ENCODE results near the gene CSNK2A3.
A peak's percentile ranks its signal among the peaks of the same experiment; 100 is the strongest.
"Not testable (repeated sequence)": the region's sequence is repeated elsewhere in the genome, so short reads cannot be mapped to it uniquely, and the experiment has no call there.

CSNK2A3 gene

DNA sequence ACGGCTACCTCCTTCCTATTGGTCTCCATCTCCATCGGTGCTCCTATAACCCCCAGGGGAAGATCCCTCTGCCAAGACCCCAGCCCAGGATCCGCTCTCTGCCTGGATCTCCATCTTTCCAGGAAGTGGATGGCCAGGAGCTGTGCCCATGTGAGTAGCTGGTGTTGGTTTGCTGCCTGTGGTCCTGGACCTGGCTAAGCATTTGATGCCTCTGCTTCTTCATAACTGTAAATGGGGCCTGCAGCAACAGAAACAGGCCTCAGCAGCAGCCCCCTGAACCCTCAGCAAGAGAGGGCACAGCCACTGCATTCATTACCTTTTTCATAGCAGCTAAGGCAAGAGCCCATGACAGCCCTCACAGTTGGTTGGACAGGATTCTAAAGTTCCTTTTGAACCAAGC lies 26.6 kb upstream of the CSNK2A3 start:
- no peak for DNase-seq (ENCODE audit: low spot score)

DNA sequence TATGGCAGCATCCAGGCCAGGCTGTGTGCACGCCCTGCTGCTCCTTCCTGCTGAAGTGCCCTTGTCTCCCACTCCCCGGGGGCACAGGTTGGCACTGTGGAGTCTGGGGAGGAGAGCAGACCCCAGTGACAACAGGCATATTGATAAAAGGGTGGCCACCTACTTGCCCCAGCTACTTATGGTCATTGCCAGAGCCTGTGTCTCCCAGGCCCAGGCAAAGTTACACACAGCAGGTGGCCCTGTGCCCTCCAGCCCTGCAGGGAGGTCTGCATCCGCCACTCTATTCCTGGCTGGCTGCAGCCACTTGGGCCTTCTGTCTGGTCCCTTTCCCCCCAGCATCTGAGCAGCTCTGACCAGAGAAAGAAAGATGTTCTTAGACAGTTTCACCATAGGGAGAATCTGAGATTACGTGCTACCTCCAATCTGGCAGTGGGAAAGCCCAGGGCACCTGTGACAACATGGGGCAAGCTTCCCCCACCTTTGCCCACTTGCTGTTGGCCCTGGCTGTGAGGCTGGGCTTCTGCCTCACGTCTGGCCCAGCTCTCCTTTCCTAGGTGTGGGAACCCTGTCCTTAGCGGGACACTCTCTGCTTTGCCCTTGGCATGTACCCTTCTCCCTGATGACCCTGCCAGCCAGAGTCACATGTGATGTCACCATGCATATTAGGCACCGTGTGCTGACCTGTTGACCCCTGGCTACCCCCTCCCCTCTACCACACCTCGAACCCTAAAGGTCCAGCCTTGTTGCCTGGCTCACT lies 25.3 kb upstream of the CSNK2A3 start:
- no peak for DNase-seq (ENCODE audit: low spot score)

DNA sequence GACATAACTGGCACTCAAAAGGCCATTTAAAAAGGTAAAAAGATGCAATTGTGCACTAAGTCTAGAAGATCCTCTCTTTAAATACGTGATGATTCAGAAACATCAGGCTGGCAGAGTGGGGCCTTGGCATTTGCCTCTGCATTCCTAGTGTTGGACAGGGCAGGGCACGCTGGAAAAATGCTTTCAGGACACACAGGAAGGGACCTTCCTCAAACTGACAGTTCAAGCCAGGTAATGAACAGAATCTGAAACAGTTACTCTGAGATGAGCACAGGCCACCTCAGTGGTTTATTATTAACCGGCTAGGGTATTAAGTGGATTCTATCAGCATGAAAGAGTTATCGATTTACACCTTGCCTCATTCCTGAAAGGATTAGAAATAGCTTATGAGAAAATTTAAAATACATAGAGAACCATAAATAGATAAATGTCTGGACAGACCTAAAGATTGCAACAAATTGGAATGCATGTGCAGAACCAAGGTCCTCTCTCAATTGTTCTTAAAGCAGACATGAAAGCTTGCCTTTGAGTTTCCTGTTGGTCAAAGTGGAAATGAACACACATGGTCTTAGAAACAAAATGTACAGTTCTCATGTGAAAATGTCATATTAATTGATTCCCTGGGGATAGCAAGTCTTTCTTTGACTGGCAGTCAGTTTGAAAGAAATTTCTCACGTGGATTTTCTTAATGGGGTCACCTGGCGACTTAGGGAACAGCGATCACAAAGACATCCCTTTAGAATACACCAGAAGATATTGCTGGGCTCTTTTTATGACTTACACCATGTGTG lies 21.5 kb upstream of the CSNK2A3 start:
- DNase-seq (ENCODE audit: low spot score) = no peak

DNA sequence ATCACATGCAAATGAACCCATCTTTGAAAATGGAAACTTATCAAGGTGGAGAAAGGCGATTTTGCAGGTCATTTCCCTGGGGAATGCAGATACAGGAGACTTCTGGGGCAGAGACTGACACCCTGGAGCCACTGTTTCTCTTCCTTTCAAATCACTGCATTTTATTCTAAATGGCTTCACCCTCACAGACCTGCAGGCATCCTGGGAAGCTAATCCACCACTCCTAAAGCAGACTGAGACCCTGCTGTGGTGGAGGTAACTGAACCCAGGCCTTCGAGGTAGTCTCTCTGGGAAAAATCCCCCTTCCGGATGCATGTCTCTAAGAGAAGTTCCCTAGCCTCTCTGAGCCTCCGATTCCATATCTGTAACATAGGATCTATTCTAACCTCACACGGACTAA lies 20.9 kb upstream of the CSNK2A3 start:
- DNase-seq (ENCODE audit: low spot score) = no peak

DNA sequence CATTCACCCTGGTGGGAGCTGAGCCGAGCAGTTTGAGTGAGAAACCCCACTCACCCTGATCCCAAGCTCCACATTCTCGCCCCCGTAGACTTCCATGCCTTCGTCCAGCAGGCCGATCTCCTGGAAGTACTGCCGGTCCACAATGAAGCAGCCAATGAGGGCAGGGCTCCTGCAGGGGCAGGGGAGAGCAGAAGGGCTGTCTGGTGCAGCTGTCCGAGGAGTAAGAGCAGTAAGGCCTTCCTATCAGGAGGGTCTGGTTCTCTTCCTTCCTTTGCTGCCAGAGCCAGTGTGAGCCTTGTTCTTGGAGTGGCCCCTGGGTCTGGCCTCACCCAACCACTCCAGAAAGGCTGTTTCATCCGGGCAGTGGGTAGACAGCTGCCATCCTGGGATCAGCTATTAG lies 19.4 kb upstream of the CSNK2A3 start:
- no peak for DNase-seq (ENCODE audit: low spot score)

DNA sequence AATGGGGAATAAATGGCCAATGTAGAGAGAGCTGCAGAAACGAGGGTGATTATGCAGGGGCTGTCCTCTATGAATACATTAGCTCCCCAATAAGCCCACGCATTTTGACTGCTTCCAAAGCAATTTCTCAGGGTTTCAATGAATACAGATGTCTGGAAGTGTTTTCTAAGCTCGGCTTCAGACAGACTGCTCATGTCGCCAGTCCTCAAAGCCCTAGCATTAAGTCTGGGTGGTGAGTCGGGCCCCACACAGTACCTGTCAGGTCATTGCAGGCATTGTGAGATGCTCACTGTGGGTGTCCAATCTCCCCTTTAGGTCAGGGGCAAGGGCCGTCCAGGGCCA lies 17.9 kb upstream of the CSNK2A3 start:
- DNase-seq (ENCODE audit: low spot score) = no peak

DNA sequence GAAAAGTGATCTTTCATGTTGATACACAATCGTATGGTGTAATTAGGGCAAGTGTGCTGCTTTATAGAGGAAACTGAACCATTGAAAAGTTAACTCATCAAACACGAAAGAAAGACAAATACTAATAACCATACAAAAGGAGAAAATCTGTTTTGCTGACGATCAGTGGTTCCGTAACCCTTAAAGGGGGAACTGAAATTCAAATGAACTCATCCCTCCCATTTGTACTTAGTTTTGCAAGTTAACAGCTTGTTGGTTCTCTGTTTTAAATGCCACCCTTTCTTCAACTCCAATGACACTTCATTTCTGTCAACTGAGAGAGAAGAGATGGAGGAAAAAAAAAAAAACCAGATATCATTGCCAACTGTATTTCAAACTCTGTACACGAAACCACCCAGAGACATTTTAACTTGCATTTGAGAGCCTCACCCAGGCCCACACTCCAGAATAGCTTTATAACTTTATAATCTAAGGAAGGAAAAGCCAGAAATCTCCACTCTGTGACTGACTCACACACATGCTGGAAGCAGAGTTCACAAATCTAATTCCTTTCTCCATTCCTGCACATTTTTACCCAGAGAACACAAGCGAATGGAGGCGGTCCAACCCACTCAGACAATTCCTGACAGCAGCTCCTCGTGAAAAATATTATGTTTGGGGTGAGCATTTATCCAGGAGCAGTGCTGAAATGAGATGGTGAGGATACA lies 17.4 kb upstream of the CSNK2A3 start:
- peak; percentile 67 for DNase-seq (ENCODE audit: low spot score)

DNA sequence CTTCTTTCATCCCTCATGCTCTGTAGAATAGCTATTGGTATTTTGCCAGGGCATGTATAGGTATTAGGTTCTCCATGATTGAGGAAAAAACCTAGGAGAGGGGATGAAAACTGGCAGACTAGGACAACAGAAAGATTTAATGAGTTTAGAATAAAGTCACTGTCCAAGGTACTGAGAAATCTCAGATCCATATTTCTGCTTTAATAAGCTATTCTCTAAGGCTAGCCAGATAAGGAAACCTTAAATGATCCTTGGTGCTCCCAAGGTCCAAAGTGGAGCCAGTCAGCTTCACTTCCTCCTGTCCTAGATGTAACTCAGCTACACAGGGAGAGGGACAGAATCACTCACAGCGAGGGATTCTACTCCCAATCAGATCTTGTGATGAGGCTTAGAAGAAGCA lies 13.7 kb upstream of the CSNK2A3 start:
- no peak for DNase-seq (ENCODE audit: low spot score)

DNA sequence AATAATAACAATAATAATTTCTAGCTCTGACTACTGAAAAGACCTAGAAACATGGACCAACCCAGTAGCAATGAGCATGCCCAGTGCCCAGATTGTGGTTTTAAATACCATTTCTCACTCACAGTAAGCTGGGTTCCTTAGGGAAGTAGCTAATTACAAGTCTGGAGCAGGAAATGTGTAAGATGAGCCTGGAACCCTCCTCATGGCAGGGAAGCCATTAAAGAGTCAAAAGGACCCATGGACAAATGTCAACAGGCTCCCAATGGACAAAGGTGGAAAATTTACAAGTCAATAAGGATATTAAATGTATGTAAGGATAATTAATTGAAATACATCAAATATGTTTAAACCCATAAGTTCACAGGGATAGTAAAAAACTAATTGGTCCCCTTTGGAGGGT lies 10.6 kb upstream of the CSNK2A3 start:
- DNase-seq (ENCODE audit: low spot score) = no peak

DNA sequence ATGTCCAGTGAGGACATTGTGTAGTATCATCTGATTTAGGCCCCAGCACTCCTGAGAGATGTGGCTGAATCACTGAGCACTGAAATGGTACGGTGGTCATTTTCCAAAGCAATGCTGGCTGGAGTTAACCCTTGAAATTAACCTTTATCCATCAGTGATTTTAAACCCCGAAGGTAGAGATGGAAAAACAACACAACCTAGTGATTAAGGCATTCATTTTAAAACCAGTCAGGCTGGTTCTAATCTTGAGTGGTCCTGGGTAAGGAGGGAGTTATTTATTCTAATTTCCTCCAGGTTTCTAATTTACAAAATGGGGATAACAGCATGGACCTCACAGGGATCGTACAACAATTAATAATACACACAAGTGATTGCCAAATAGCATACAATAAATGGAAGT lies 6.6 kb upstream of the CSNK2A3 start:
- no peak for DNase-seq (ENCODE audit: low spot score)

DNA sequence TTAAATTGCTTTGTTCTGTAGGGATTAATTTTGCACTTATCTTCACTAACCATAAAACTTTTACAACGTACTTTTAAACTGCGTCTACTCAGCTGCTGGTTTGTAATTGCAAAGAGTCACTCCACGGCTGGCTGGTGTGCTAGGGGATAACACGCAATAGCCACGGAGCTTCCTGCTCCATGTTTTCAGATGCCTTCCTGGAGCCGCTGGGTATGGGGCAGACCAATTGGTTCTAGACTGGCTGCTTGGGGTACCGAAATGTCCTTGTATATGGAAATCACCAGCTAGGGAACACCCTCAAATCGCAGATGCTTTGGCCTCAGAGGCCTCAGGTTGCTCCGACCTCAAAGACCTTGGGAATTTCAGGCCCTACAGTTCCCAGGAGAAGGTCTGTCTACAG lies 3.8 kb upstream of the CSNK2A3 start:
- DNase-seq (ENCODE audit: low spot score) = no peak

DNA sequence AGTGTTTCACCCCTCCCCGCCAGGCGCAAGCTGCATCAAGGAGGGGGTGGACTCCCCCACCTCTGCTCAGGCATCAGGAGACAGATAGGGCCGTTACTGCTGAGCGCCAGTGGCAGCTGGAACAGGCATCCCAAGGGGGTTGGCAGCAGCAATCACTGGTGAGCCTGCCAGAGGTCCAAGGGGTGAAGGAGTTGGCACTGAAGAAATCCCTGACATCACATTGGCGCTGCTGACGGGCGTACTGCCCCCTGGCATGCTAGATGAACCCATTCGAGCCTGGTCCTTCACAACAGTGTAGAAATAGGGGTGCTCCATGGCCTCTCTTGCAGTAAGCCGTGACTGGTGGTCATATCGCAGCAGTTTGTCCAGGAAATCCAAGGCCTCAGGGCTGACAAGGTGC lies 1.2 kb downstream of the CSNK2A3 start:
- DNase-seq (ENCODE audit: low spot score) = not testable (repeated sequence)

DNA sequence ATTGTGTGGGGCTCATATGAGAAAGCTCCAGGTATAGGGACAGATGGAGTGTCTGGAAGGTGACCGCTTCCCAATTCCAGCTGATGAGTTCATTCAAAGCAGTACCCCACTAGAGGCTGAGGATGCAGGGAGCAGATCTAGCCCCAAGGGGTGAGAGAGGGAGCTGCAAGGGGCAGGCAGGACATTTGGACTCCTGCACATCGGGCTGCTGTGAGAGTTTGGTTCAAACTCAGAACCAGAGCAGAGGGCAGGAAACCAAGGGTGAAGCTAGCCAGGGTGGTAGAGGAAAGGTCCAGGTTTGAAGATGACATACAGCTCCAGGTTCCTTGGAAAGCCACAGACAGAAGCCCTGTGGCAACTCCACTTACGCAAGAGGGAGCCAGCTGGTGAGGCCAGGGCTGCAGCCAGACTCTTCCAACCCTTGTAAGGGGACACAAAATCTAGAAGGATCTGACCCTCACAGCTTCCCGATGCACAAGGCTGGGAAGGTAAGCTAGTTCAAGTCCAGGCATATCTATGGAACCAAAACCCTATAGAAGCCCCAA lies 1.9 kb downstream of the CSNK2A3 start:
- DNase-seq (ENCODE audit: low spot score) = no peak

DNA sequence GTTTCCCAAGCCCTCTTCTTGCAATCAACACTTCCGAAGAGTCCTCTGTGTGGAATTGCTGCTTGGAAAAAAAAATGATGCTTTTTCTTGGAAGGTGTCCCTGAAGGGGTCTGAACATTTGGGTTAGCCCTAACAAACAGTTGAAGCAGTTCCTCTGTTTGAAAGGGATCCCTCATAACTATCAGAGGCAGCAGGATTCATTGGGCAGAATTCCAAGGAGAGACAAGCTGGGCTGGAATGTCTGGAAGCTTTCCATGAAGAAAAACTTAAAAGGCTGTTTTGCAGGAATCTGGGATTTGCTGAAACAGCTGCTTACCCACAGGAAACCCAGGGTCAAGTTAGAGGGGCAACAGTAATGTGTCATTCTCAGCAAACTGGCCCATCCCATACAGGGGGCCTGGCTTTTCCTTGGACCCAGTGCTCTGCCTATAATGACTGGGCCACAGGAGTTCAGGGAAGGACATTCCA lies 3.1 kb downstream of the CSNK2A3 start:
- no peak for DNase-seq (ENCODE audit: low spot score)

DNA sequence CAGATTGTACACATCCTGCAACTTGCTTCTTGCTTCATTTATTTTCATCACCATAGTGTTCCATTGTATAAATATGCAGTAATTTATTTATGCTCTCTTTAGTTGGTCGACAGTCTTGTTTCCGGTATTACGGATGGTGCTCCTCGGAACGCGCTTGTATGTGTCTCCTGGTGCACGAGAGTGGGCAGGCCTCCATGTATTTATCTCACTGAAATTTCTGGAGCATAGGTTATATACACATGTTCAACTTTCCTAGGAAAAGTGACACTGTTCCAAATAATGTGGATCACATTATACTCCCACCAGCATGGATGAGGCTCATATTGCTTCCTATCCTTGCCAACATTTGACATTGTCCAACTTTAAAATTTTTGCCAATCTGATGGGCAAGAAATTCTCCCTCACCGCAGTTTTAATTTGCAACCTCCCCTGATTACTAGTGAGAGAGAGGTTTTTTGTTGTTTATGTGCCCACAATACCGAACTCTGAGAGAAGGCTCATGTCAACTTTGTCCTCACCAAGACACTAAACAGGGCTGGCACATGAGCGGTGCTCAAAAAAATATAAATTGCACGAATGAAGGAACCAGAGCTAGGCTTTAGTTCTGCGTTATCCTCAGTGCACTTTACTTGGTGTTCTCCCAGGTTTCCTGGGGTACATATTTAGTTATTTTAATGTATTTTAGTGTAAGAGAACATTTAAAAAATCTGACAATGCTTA lies 3.8 kb downstream of the CSNK2A3 start:
- DNase-seq (ENCODE audit: low spot score) = no peak

DNA sequence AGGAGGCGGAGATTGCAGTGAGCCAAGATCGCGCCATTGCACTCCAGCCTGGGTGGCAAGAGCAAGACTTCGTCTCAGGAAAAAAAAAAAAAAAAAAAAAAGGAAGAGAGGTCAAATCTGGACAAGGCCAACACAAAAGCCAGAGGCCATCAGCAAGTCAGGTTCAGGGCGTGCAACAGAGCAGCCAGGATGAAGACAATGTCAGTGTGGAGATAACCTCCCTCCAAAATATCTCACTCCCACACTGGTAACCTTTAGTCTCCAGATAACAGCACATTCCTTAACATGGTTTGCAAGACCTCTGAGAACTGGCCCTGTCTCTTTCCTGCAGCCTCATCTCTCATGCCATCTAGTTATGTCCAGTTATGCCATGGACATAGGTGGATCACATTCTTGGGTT lies 4.7 kb downstream of the CSNK2A3 start:
- no peak for DNase-seq (ENCODE audit: low spot score)

DNA sequence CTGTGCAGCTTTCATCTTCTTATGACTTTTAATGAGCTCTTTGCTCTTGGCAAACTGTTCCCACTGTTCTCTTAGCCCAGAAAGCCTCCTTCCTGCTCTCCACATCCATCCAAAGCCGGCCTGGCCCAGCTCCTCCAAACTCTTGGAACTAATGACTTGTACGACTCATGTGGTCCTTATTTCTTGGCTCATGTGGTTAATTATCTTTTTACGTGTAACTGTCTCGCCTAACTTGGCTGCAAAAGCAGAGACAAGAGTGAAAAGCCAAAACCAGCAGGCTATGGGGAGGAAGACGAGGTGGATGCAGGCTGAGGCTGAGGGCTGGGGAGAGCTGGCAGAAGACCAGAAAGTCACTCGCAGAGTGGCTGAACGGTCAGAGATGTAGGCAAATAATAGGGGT lies 5.5 kb downstream of the CSNK2A3 start:
- no peak for DNase-seq (ENCODE audit: low spot score)

DNA sequence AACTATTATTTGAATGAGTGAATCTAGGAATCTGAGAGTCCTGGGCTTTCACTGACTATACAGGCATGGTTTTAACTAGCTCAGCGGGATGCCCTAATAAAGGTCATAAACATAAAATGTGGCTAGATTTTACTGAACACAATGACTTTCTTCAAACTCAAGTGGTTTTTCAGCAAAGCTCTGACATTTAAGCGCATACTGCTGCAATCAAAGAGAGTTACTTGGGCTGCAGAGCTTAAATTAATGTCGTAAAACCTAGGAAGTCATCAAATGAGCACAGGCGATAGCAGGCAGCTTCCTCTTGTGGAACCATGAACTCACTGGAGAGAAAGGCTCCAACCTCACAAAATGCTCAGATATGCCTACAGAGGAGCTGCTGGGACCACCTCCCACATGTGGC lies 6.7 kb downstream of the CSNK2A3 start:
- no peak for DNase-seq (ENCODE audit: low spot score)

DNA sequence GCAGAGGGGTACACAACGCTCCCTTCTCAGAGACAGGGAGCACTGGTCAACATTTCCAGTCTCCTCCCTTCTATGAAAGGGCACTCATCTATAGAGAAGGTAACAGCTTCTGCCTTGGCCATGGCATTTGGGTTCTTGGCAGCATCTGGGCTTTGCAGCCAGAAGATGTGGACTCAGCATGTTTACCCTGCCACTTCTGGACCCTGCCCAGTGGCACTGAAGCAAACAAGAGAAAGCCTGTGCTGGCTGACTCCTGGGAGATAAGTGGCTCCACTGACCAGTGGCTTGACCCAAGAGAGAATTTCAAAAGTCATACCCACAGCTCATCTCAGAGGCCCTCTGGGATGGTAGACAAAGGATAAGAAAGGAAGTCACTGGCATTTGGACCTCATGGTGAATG lies 8.0 kb downstream of the CSNK2A3 start:
- DNase-seq (ENCODE audit: low spot score) = no peak

DNA sequence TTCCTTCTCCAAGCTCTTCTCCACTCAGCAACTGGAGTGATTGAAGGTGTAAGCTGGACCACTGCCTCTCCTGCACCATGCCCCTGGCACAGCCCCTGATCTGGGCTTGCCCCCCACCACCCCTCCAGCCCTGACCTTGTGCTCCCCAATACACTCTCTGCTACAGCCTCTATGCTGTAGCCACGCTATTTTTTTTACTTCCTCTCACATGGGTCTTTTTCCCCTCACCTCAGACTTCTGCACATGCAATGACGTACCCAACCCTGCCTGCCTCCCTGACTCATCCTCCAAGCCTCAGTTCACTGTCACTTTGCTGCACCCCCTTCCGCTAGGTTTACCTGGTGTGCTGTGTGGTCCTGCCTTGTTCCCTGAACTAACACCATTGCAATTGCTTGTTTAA lies 9.0 kb downstream of the CSNK2A3 start:
- DNase-seq (ENCODE audit: low spot score) = no peak

DNA sequence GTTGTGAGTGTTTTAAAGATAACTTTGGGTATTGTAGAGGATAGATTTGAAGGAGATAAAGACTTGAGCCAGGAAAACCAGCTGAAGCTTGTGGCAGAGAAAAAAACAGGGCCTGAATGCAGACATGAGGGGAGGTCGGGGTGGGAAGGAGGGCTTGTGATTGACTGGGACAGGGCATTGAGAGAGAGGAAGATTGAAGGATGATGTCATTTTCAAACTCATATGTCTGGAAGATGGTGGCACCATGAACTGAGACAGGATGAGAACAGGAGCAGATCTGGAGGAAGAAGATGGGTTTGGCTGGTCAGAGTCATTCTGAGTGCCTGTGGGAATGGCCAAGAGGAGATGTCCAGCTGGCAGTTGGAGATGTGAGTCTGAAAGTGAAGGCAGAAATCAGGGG lies 14.7 kb downstream of the CSNK2A3 start:
- no peak for DNase-seq (ENCODE audit: low spot score)

DNA sequence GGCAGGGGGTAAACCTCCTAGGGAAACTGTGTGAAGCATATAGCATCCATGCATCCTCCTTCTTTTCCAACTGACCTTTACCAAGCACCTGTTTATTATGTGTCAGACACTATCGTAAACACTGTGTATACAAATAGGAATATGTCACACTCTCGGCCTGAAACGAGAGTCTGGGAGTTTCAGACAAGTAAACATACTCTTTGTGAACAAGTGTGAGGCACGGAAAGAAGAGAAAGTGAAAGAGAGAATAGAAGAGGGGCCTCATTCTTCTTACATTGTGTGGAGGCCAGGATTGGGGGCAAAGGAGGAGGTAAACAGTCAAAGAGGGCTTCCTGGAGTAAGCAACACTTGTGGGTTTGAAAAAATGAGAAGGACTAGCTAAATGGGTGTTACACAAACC lies 16.4 kb downstream of the CSNK2A3 start:
- no peak for DNase-seq (ENCODE audit: low spot score)

Data from putamen (tissue), 1 donor.